LNCAP (cell line): Measurements from ENCODE around the gene SIGLEC6.

Experiments
- TF ChIP-seq, protein P1 (sequence below): fragments of 450-650 bp; IDR thresholded peaks from 2 replicates; pipeline ENCODE4 v1.5.1; 2017; ENCODE audit warnings: mild to moderate bottlenecking

The SIGLEC6 gene

DNA sequence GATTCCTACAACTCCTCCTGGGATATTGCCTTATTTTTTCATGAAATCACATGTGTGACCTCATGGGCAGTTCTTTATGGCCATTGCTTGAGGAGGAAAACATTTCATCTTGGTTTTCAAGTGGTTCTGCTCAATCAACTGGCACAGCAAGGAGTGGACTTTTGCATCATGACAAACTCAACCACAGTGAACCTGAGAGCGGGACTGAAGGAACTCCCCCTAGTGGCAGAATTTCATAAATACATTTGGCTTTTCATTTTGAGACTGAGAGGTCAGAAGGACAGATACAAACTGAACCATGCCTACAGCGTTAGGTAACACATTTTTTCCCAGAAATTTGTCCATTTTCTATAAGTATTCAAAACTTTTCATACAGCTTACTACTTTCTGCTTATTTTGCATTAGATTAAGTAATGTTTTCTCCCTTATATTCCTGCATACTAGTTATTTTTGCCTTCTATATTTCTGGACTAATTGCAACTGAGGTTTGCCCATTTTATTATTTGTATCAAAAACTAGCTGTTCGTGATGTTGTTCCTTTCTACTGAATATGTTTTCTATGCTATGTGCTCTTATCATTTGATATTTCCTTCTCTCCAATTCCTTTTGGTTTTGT, 16.5 kb downstream of the SIGLEC6 start:
- TF ChIP-seq, protein P1, sequence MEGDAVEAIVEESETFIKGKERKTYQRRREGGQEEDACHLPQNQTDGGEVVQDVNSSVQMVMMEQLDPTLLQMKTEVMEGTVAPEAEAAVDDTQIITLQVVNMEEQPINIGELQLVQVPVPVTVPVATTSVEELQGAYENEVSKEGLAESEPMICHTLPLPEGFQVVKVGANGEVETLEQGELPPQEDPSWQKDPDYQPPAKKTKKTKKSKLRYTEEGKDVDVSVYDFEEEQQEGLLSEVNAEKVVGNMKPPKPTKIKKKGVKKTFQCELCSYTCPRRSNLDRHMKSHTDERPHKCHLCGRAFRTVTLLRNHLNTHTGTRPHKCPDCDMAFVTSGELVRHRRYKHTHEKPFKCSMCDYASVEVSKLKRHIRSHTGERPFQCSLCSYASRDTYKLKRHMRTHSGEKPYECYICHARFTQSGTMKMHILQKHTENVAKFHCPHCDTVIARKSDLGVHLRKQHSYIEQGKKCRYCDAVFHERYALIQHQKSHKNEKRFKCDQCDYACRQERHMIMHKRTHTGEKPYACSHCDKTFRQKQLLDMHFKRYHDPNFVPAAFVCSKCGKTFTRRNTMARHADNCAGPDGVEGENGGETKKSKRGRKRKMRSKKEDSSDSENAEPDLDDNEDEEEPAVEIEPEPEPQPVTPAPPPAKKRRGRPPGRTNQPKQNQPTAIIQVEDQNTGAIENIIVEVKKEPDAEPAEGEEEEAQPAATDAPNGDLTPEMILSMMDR: peak; percentile 79

DNA sequence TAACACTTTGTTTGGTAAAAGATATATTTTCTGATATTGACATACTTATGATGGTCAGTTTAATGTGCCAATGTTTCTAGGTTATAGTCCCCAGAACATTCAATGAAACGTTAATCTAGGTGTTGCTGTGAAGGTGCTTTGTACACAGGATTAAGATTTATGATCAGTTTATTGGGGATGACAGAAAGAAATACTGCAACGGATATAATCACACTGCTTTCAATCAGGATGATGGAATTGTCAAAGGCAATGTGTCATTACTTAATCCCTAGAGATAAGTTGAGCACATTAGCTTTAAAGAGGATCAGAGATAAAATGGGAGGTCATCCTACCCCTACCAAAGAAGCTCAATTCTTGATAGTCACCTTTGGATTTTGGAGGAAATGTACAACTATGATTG, 17.5 kb downstream of the SIGLEC6 start:
- TF ChIP-seq, protein P1: no peak

DNA sequence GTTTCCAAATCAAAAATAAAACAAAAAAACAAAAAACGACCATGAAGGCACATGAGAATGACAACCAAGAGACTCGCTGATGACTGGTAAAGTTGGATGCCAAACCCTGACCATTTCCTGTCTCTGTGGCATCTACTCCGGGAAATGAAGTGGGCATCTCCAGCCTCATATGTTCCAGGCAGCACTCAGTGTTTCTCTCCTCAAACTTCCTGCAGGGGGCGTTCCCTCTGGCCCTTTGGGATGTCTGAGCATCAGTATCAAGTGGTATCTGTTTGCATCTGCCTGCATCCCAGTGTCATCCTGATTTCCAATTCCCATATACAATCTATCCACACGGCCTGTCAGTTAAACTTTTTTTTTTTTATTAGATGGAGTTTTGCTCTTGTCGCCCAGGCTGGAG, 20.1 kb downstream of the SIGLEC6 start:
- TF ChIP-seq, protein P1: 0 out of 2 replicates have a peak, but pooled peaks have one; percentile 19

DNA sequence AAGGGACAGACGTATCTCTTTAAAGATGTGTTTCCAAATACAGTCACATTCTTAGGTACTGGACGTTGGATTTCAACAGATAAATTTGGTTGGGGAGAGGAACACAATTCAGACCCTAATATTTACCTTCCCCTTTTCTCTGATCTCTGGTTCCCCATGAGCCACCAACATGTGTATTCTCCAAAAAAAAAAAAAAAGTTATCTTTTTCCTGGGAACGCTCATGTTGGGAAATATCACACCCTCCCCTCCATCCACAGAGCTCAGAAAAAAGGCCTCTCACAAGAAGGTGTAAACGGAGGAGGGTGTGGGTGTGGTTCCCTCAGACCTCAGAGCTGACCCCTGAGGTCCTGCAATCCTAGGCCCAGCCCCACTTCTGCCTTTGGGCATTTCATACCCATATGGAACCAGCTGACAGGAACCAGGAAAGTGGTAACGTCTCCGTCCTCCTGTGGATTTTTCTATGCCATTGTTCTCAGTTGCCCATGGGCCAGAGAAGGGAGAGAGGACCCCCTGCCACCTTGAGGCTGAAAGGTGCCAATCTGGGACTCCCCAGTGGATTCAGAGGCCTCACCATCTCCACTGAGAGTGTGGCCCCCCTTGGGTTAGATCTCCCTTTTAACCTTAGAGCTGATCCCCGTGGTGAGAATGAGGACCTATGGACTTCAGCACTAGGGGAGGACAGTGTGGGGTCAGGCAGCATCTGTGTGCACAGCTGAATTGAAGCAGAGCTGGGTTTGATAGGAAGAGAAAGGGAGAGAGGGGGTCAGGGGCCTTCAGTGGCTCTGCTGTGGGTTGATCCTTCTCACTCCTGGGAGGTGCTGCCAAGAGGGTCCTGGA, 21.4 kb downstream of the SIGLEC6 start:
- TF ChIP-seq, protein P1: no peak

DNA sequence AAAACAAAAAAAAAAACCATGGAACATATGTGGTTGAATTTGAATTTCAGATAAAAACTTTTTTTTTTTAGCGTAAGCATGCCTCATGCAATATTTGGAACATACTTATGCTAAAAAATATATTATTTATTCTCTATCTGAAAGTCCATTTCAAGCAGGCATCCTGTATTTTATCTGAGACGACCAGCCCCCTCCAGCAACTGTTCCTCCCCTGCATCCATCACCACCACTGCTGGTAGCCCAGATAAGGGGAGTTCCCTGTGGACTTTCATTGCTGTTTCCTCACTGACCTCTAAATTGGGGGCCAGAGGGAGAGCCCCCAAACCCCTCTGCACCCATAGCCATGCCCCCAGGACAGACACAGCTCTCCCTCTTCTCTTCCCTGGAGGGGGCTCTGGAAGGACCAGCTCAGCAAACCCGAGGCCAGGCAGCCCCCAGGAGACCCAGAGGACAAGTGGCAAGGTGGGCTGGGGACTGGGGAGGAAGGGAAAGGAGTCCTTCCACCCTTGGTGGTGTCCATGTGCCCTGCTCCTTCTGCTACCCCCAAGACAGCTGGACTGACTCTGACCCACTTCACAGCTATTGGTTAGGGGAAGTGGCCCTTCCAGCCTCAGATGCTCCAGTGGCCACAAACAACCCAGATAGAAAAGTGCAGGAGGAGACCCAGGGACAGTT, 23.3 kb downstream of the SIGLEC6 start:
- TF ChIP-seq, protein P1: no peak

DNA sequence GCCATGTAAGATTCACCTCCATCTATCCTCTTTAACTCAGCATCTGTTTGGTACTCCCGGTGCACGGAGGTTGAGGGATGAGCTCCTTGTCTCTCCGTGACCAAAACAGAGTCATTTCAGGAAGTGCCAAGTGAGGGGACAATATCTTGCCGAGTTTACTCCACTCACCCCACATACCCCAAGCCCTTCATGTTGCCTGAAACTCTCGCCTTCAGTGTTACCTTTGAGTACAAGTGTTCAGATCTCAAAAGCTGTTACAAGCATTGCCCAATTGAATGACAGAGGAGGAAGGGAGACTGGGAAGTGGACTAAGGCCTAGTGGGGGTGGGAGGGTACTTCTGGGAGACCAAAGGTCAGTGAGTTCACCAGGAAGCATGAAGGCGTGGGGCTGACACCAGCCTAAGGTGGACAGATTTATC, 23.8 kb downstream of the SIGLEC6 start:
- TF ChIP-seq, protein P1: no peak

DNA sequence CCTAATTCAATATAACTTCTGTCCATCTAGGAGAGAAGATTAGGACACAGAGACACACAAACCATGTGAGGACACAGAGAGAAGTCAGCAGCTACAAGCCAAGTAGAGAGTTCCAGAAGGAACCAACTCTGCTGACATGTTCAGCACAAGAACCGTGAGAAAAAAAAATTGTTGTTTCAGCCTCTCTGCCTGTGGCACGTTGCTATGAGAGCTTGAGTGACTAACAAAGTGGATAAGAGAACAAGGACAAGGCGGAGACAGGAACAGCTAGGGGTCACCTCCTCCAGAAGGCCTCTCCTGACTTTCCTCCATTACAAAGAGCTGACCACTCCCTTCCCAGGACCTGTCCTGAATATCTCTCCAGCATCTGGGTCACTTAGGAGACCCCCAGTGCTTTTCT, 24.3 kb downstream of the SIGLEC6 start:
- TF ChIP-seq, protein P1: no peak
